GM12878 (cell line): ENCODE results near the gene SYT10.

Source experiments
- CBX3 ChIP-seq: fragments of 200-600 bp; sonication (generic); IDR thresholded peaks from 2 replicates; pipeline ENCODE4 v1.6.1; 2016; ENCODE audit warnings: low read depth, borderline replicate concordance
- CREB1 ChIP-seq: IDR thresholded peaks from 2 replicates; pipeline ENCODE4 v1.6.1; 2012; ENCODE audit warnings: low read depth, mild to moderate bottlenecking, inconsistent platforms
- CTCF ChIP-seq, 3 experiments: IDR thresholded peaks in 2 of 3; conservative IDR thresholded peaks in 1 of 3; 2 replicates each; pipeline ENCODE4 v1.5.1; 2011; ENCODE audit warnings: low read depth in 3 of 3, low read length in 3 of 3, mild to moderate bottlenecking in 3 of 3, control low read depth in 2 of 3, moderate library complexity in 2 of 3, inconsistent platforms in 1 of 3, mixed read lengths in 1 of 3; ENCODE audit not compliant: control insufficient read depth in 2 of 3, insufficient read depth in 1 of 3; ENCODE audit errors: extremely low read depth in 1 of 3
- E2F4 ChIP-seq: IDR thresholded peaks from 2 replicates; pipeline ENCODE4 v1.6.1; 2012; ENCODE audit warnings: low read depth, low read length, improper control_type of control experiment
- EZH2 ChIP-seq: IDR thresholded peaks from 2 replicates; pipeline ENCODE4 v1.6.1; 2012; ENCODE audit warnings: low read depth, mild to moderate bottlenecking, control low read depth, inconsistent platforms, low read length, borderline replicate concordance; ENCODE audit not compliant: control insufficient read depth
- IRF5 ChIP-seq: fragments of 450-650 bp; IDR thresholded peaks from 2 replicates; pipeline ENCODE4 v1.6.1; 2017; ENCODE audit warnings: borderline replicate concordance
- KDM1A ChIP-seq: fragments of 200-600 bp; sonication (generic); IDR thresholded peaks from 2 replicates; pipeline ENCODE4 v1.6.1; 2016; ENCODE audit warnings: borderline replicate concordance
- MTA3 ChIP-seq: IDR thresholded peaks from 2 replicates; pipeline ENCODE4 v1.6.1; 2012; ENCODE audit warnings: low read length, inconsistent platforms, borderline replicate concordance
- POLR2AphosphoS5 ChIP-seq: IDR thresholded peaks from 2 replicates; pipeline ENCODE4 v1.6.1; 2011; ENCODE audit warnings: mild to moderate bottlenecking, low read length, inconsistent platforms
- RAD51 ChIP-seq: fragments of 450-650 bp; IDR thresholded peaks from 2 replicates; pipeline ENCODE4 v1.6.1; 2016; ENCODE audit warnings: moderate library complexity, mild to moderate bottlenecking, inconsistent platforms
- RBBP5 ChIP-seq: fragments of 200-600 bp; sonication (generic); conservative IDR thresholded peaks from 2 replicates; pipeline ENCODE4 v1.6.1; 2016
- SP1 ChIP-seq: IDR thresholded peaks from one replicate; pipeline ENCODE4 v1.6.1; 2011; ENCODE audit warnings: low read depth, low read length
- YY1 ChIP-seq: IDR thresholded peaks from 2 replicates; pipeline ENCODE4 v1.6.1; 2011; ENCODE audit warnings: low read depth, mild to moderate bottlenecking, low read length

GRCh38 chr12:33455096-33455495, 15.5 kb upstream of the SYT10 start:
- TF ChIP-seq RAD51: no peak
- no peak for TF ChIP-seq CTCF (IDR thresholded peaks at IDR 0.05 in 2 of 3, conservative IDR thresholded peaks at IDR 0.05 in 1 of 3; ENCODE audit: control insufficient read depth in 2 of 3, extremely low read depth in 1 of 3, insufficient read depth in 1 of 3, low read depth in 3 of 3, low read length in 3 of 3)
- TF ChIP-seq YY1: no peak
- TF ChIP-seq CREB1: no peak
- no peak for TF ChIP-seq MTA3
- no peak for TF ChIP-seq POLR2AphosphoS5
- no peak for TF ChIP-seq E2F4
- TF ChIP-seq SP1: no peak
- TF ChIP-seq IRF5: no peak
- TF ChIP-seq RBBP5: no peak
- TF ChIP-seq KDM1A: no peak
- no peak for TF ChIP-seq EZH2
- TF ChIP-seq CBX3: no peak
